SIG-M5 (cell line): Measurements from ENCODE around the gene NPC1L1.
"Not testable (repeated sequence)": the region's sequence is repeated elsewhere in the genome, so short reads cannot be mapped to it uniquely, and the experiment has no call there.

ENCODE experiments used
- DNase-seq: peaks from one replicate; lab custom pipeline; 2025; lab: John Stamatoyannopoulos, UW

Gene NPC1L1

DNA sequence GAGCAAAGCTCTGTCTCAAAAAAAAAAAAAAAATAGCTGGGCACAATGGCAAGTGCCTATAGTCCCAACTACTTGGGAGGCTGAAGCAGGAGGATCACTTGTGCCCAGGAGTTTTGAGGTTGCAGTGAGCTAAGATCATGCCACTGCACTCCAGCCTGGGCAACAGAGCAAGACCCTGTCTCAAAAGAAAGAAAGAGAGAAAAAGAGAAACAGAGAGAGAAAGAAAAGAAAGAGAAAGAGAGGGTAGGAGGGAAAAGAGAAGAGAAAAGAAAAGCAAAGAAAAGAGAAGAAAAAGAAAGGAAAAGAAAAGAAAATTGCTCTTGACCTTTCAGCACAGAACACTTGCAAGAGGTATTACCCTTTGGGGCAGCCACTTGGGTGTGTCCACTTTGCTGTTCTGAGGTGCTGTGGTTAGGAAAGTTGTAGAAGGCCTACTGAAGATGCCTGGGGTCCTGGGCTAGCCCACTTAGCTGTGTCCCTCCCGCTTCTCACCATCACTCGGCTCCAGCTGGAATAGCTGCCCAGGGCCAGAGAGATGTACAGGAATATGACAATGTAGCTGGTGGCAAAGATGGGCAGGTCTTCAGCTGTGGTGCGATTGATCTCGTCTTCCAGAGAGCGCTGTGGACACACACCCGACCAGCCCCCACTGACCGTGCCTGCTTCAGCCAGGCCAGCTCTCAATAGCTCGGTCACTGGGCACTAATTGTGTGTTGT, 5.6 kb downstream of the NPC1L1 start:
- DNase-seq: no peak

DNA sequence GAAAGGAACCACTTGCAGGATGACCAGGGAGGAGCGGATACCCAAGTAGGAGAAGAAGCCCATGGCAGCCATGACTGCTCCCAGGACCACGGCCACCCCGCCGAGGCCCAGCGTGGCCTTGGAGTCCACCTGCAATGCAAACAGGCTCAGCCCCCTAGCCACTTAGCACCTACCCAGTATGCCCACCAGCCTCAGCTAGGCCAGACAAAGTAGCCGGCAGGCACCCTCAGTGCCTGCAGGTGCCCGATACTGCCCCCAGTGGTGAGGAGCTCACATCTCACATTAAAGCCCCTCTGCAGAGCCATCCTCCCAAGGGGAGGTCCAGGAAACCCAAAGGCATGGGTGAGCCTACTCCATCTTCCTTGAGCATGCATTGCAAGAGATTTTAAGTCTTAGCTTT, 6.6 kb downstream of the NPC1L1 start:
- no peak for DNase-seq

DNA sequence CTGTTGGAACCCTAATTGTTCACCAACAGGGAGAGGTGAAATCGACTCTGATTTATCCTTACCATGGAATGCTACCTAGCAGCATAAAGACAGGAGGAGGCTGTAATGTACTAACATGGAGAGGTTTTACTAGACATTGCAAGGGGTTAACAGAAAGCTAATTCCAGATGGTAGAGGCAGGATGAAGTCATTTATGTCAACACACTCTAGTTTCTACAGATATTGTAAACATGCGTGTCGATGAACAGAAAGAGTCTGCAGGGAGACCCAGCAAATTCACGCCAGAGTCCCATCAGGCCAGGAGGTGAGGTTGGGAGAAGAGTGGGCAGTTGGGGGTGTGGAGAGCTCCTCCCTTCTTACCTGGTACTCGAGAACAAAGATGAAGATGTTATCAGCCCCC, 7.0 kb downstream of the NPC1L1 start:
- no peak for DNase-seq

DNA sequence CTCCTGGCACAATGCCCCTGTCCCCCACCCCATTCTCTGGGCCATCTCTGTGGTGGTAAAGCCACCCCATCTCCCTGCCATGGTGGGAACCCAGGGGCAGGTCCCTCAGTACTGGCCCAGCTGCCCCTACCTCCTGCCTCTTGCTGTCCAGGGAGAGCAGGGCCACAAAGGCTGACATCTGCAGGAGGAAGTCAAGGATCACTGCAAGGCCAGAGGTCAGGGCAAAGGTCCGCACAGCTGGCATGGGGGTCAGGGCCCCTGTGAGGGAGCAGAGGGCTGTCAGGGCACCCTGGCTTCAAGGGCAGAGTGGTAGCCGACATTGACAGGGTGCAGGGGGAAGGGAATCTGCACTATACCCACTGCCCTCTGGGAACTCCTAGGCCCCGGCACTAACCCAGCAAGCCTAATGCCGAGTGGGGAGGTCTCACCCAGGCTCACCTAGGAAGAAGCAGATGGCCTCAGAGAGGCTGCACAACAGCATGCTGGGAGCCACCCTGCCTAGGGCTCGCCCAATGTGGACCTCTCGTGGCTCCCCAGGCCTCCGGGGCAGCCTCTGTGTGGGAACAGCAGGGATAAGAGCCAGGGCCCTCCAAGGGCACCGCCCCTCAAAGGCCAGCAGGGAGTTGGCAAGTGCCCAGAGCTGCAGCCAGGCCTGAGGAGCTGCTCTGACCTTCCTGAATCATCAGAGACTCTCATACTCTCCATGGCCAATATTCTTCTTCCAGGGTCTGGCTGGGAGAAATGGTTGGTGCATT, 7.7 kb downstream of the NPC1L1 start:
- DNase-seq: no peak

DNA sequence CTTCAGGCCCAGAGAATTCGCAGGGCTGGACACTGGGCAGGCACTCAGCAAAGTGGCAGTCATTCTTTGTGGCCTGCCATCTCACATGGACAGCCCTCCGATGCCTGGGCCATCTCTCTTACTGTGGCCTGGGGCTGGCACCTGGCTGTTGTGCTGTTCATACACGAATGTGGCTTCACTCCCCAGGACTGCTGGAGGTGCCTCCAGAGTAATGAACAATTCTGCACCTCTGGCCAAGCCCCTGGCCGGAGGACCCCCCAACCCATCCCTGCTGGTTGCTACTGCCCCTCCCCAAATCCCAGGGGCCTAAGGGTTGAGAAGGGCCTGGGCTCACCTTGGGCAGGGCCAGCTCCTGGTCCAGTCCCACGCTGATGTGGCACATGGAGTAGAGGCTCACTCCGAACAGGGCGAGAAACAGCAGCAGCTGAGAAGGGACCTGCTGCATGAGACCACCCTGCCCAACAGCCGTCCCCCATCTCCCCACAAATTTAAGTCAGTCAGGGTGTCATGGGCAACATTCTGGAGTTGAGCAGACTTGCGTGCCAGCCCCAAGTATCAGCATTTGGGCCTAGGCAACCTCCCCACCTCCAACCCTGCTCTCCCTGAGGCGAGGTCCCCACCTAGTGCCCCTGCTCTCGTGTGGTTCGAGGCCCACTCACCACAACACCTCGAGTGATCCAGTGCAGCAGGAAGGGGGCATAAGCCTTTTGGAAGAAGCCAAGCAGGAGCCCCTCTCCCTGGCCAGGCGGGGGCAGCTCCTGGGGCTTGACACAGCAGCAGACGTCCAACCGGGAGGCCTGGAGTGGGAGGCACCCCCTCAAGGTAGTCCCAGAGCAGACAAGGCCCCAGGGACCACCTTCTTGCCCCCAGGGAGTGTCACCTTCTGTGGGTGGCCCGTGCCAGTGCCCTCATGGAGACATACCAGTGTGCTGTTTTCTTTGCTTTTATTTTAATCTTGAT, 9.4 kb downstream of the NPC1L1 start:
- DNase-seq: no peak

DNA sequence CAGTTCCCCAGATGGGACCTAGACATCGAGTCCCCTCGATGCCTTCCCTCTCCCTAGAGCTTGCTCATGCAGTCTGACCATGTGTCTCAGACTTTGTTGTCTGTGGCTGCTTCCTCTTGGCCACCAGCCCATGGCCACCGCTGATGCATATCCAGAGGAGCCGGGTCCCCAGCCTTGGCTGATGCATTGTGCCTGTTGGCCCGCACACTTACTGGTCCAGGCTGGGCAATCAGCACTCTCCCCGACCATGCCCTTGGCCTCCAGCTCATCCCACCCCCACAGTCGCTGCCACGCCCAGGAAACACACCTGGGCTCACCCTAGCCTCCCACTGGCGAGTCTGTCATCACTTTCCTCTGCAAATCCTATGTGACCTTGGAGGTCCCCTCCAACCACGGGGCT, 10.1 kb downstream of the NPC1L1 start:
- DNase-seq: no peak

DNA sequence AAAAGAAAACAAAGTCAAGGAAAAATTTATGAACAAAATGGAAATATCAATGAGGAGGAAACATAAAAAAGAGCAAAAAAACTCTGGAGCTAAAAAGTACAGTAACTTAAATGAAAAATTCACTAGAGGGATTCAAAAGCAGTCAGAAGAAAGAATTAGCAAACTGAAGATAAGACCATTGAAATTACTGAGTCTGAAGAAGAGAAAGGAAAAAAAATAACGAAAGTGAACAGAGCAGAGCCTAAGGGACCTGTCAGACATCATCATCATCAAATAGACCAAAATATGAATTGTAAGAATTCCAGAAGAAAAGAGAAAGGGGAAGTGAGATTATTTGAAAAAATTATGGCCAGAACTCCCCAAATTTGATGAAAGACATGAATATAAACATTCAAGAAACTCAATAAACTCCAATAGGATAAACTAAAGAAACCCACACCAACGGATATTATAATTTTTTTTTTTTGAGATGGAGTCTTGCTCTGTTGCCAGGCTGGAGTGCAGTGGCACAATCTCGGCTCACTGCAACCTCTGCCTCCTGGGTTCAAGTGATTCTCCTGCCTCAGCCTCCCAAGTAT, 16.2 kb downstream of the NPC1L1 start:
- DNase-seq: no peak

DNA sequence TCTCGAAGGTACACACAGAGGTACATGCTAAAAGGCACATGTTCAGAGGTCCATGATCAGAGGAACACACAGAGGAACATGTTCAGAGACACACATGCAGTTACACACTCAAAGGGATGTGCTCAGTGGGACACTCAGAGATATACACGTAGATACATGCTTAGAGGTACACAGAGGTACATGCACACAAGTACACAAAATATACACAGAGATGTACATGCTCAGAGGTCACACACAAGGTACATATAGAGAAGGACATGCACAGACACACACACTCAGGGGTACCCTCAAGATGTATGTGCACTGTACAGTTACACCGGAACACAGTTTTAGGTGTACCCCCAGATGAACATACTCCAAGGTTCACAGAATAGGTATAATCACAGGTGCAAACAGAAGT, 18.8 kb downstream of the NPC1L1 start:
- no peak for DNase-seq

DNA sequence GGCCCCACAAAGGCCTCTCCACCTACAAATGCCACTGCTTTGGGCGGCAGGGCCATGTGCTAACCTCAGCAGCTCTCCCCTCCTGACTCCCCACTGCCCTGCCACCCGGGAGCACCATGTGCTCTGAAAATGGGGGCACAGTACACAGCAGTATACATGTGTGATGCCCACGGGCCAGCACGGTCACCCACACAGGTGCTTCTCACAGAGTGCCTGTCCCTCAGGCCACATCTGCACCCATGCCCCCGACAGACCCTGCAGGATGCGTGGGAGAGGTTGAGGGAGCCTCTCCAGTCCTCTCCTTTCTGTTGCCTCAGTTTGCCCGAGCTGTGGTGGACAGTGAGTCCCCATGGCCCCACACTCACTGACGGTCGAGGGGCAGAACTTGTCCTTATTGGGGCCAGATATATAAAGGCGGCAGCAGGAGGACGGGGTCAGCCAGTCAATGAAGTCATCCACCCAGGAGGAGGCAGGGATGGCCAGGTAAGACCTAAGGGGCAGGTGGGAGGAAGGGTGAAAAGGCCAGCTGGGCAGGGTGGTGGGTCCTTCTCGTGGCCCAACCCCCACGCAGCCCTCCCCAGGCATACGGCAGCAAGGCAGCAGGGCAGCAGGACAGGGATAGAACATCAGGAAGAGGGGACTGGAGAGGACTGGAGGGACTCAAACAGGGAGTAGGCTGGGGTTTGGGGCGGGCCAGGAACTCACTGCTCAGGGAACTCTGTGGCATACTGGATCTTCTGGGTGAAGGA, 19.6 kb downstream of the NPC1L1 start:
- no peak for DNase-seq

DNA sequence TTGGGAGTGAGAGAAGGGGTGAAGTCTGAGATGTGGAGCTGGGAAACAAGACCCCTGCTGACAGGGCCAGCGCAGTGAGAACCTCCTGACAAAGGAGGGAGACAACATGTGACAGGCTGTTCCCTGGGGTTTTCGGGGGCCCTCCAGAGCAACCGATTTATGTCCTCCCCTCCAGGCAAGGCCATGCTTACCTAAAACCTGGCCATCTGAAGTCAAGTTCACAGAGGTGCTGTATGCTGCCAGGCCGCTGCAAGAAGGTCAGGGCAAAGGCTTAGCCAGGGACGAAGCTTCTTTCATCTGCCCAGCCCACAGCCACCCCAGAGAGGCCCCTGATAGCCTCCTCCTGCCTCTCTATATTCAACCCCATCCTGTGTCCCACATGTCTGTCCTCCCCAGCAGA, 20.6 kb downstream of the NPC1L1 start:
- DNase-seq: no peak

DNA sequence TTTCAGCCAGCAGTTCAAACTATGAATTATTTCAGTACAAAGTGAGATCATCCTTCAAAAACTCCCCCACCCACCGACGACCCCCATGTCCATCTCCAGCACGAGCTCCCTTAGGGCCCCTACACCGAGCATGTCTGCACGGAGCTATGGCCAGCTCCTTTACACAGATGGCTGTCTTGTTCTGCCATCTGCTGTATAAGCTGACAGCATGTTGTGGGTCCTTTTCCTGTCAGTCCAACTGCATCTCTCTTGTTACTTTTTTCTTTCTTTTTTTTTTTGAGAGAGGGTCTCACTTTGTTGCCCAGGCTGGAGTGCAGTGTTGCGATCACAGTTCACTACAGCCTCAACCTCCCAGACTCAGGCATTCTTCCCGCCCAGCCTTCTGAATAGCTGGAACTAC, 21.6 kb downstream of the NPC1L1 start:
- DNase-seq: no peak

DNA sequence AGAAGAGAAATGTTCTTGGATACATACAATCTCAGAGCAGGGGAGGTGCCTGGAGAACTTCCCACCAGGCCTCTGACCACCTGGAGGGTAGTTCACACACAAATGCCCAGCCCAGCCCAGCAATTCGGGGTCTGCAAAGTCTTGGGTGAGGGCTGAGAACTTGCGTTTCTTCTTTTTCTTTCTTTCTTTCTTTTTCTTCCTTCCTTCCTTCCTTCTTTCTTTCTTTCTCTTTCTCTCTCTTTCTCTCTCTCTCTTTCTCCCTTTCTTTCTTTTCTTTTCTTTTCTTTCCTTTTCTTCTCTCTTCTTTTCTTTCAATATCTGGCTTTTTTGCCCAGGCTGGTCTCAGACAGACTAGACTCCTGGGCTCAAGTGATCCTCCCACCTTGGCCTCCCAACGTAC, 22.4 kb downstream of the NPC1L1 start:
- no peak for DNase-seq

DNA sequence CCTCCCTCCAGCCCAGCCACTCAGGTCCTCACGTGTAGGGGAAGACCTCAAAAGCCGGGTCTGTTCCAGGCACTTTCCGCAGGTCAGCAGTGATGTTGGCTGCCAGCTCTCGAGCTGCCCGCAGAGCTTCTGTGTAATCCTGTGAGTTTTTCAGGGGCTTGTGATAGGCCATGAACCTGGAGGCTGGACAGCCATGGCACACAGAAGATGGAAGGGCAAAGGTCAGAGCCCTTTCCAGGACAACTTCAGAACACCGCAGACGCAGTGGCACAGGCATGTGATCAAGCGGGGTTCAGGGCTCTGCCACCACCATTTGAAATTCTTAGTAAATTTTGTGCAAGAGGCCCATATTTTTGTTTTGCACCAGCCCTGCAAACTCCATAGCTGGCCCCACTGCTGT, 24.0 kb downstream of the NPC1L1 start:
- DNase-seq: no peak

DNA sequence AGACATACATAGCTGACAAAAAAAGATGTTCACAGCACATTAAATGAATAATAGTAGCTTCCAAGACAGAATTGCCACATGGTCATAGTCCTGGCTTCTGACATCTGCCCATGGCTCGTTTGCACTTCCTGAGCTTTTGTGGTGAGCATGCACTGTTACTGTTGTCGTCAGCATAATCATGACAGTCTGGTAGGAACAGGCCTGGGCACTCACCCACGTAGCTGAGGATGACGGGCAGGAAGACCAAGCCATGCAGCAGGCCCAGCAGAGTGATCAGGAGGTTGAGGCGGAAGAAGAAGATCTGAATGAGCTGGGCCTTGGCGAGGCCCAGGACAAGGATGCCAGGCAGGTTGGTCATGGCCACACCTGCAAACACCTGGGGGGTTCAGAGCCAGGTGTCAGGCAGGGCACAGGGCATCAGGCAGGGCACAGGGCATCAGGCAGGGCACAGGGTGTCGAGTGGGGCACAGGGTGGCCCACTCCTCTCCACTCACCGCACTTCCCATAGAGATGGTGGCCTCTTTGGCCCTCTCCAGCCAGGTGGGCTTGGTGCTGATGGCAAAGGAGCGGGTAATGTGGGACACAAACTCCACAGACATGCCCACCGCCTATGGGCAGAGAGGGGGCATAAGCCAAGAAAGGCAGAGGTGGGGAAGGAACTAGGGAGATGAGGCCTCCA, 25.4 kb downstream of the NPC1L1 start:
- no peak for DNase-seq

DNA sequence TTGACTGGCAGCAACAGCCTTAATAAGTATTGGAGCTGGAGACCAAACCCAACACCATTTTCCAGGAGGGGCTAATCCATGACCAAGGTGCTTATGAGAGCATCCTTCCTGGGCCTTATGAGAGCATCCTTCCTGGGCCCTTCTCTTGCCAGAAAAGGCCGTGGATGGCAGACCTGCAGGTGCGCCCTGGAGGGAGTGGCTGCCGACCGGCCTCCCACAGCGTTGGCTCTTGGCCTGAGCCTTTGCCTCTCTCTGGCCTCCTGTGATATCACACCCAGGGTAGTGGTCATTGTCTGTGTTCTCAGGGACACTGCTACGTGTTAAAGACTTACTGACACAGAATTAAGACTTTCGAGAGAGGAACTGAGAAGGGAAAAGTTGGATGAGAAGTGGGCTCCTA, 28.4 kb downstream of the NPC1L1 start:
- no peak for DNase-seq

DNA sequence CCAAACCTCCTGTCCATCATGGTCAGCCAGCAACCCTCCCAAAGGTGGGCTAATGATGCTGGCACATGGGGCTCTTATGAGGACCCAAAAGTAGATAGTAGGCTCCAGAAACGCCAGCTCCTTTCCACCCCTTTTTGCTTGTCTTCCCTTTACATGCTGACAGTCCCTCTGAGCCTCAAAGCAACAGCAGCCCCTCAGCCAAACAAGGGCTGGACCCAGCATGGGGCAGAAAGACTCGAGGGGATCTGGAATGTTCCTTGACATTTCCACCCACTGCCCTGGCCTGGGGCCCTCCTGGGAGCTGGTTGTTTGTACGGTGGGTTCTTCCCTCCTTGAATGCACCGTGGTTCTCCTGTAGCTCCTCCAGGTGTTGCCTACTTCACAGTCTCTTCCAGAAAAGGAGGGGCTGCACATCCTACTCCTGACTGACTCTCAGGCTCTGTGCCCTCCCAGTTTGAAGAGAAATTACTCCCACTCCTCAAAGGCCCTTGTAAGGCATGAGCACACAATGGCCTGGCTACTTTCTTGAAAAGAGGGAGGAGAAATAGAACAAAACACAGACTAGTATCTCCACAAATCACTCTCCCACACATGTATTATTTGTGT, 29.2 kb downstream of the NPC1L1 start:
- no peak for DNase-seq

DNA sequence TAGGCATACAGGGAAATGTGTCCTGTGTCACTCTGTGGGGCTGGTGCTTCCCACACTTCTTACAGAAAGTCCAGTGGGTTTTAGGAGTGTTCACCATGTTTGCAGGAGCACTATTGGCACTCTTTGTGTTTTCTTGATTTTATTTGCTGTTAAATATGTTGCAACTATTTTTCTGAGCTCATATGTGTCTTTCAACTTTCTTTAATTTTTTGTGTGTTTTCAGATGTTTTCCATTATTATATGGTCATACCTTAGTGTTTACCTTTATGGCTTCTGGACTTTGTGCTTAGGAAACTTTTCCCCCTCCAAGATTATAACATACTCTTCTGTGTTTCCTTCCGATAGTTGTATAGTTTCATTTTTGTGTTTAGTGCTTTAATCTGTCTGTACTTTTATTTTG, 29.9 kb downstream of the NPC1L1 start:
- no peak for DNase-seq

DNA sequence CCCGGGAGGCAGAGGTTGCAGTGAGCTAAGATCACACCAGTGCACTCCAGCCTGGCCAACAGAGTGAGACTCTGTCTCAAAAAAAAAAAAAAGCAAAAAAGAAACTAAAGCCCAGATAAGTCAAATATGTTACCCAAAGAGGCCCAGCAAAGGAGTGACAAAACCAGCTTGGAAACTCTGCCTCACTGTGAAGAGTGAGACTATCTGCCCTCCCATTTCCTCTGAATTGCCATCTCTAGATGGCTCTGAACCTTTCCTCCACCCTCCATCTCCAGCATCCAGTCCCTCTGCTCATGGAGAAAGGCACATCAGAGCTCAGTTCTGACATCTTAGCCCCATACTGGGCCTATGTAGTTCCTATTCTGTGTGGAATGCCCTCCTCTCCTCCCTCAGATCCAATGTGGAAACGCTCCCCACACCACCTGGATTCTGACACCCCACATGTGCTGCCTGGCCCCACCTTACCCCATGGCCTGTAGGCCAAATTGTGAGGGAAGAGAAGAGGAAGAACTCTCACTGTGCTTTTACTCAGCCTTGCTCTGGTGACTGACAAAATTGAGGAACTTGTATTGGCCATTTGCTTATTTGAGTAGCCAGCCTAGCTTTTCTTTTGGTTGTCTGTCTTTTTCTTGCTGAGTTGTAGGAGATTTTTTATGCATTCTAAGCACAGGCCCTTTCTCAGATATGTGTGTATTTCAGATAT, 32.7 kb downstream of the NPC1L1 start:
- DNase-seq: no peak

DNA sequence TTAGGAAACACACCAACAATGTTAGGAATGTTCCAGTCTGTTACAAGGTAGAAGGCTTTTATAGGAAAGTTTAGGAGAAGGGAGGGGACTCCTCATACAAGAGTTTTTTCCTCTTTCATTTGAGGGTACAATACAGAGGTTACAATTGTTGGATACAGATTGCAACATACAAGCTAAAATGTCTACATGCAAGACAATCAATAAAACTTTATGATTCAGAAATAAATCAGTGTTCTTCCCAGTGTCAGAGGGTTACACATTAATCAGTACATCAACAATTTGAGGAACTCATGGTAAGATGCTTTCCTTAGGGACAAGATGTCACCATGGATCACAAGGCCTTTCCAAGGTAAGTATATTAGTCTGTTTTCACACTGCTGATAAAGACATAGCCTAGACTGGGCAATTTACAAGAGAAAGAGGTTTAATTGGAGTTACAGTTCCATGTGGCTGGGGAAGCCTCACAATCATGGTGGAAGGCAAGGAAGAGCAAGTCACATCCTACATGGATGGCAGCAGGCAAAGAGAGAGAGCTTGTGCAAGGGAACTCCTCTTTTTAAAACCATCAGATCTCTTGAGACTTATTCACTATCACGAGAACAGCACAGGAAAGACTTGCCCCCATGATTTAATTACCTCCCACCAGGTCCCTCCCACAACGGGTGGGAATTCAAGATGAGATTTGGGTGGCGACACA, 34.4 kb downstream of the NPC1L1 start:
- not testable (repeated sequence) for DNase-seq
